ENCODE data around the gene SGPP2.
A peak's percentile ranks its signal among the peaks of the same experiment; 100 is the strongest.
"Not testable (repeated sequence)": the region's sequence is repeated elsewhere in the genome, so short reads cannot be mapped to it uniquely, and the experiment has no call there.

SGPP2 gene

GRCh38 chr2:222535477-222535876 is 111.1 kb downstream of the SGPP2 start:
- DNase-seq = no peak

GRCh38 chr2:222538535-222538934 is 114.2 kb downstream of the SGPP2 start:
- DNase-seq = no peak

GRCh38 chr2:222544661-222545060 is 120.3 kb downstream of the SGPP2 start:
- DNase-seq = no peak

- no peak for DNase-seq
Observed at GRCh38 chr2:222545823-222546795, 121.8 kb downstream of the SGPP2 start.

- DNase-seq = no peak
Observed at GRCh38 chr2:222547083-222547482, 122.7 kb downstream of the SGPP2 start.

GRCh38 chr2:222548992-222549391 is 124.6 kb downstream of the SGPP2 start:
- no peak for DNase-seq

GRCh38 chr2:222554517-222554916 is 130.2 kb downstream of the SGPP2 start:
- no peak for DNase-seq

GRCh38 chr2:222561151-222561550 is 136.8 kb downstream of the SGPP2 start:
- DNase-seq = no peak

GRCh38 chr2:222561817-222562645 is 137.7 kb downstream of the SGPP2 start:
- DNase-seq = peak; percentile 39

GRCh38 chr2:222563106-222563718 is 138.9 kb downstream of the SGPP2 start:
- no peak for DNase-seq

GRCh38 chr2:222563936-222564335 is 139.6 kb downstream of the SGPP2 start:
- no peak for DNase-seq

GRCh38 chr2:222566229-222566628 is 141.9 kb downstream of the SGPP2 start:
- no peak for DNase-seq

- peak; percentile 30 for DNase-seq
Observed at GRCh38 chr2:222568865-222569264, 144.5 kb downstream of the SGPP2 start.

GRCh38 chr2:222569826-222570225 is 145.5 kb downstream of the SGPP2 start:
- no peak for DNase-seq

- no peak for DNase-seq
Observed at GRCh38 chr2:222572264-222572721, 147.9 kb downstream of the SGPP2 start.

GRCh38 chr2:222572751-222573174 is 148.4 kb downstream of the SGPP2 start:
- no peak for DNase-seq

- no peak for DNase-seq
Observed at GRCh38 chr2:222575618-222576017, 151.3 kb downstream of the SGPP2 start.

GRCh38 chr2:222576171-222577081 is 152.1 kb downstream of the SGPP2 start:
- DNase-seq = no peak

- DNase-seq = no peak
Observed at GRCh38 chr2:222577341-222577740, 153.0 kb downstream of the SGPP2 start.

- no peak for DNase-seq
Observed at GRCh38 chr2:222582928-222583327, 158.6 kb downstream of the SGPP2 start.

GRCh38 chr2:222584589-222584988 is 160.2 kb downstream of the SGPP2 start:
- DNase-seq = not testable (repeated sequence)

GRCh38 chr2:222591661-222592060 is 167.3 kb downstream of the SGPP2 start:
- no peak for DNase-seq

Measured in NCI-H345 (cell line).